Endothelial cell (in vitro differentiated cells): ENCODE data around the gene HERC4. TPM values are rescaled to one million over a fixed set of nuclear protein-coding genes. Genes with fewer than 3 reads are reported as not detected.

Experiments used
- DNase-seq: peaks from one replicate; pipeline ENCODE4 v3.0.0; 2021; ENCODE audit warnings: low spot score
- H3K27ac Mint-ChIP-seq: one replicate; pipeline ENCODE4 v1.8.0; 2021; ENCODE audit warnings: mixed read lengths, inconsistent platforms; ENCODE audit not compliant: unreplicated experiment
- H3K27me3 Mint-ChIP-seq: one replicate; pipeline ENCODE4 v1.8.0; 2021; ENCODE audit warnings: mild to moderate bottlenecking, moderate library complexity, mixed read lengths, inconsistent platforms; ENCODE audit not compliant: unreplicated experiment
- H3K36me3 Mint-ChIP-seq: one replicate; pipeline ENCODE4 v1.8.0; 2021; ENCODE audit warnings: mild to moderate bottlenecking, low read depth, mixed read lengths, inconsistent platforms; ENCODE audit not compliant: unreplicated experiment
- H3K4me1 Mint-ChIP-seq: one replicate; pipeline ENCODE4 v1.8.0; 2021; ENCODE audit warnings: mild to moderate bottlenecking, mixed read lengths, inconsistent platforms; ENCODE audit not compliant: unreplicated experiment
- H3K4me3 Mint-ChIP-seq: one replicate; pipeline ENCODE4 v1.8.0; 2021; ENCODE audit warnings: mild to moderate bottlenecking, mixed read lengths, inconsistent platforms; ENCODE audit not compliant: unreplicated experiment
- H3K9me3 Mint-ChIP-seq: one replicate; pipeline ENCODE4 v1.8.0; 2021; ENCODE audit warnings: mixed read lengths, inconsistent platforms; ENCODE audit not compliant: unreplicated experiment
- CTCF ChIP-seq: fragments of 200-600 bp; sonication (generic); IDR thresholded peaks from one replicate; pipeline ENCODE4 v1.5.0; 2021; ENCODE audit warnings: antibody characterized with exemption; ENCODE audit not compliant: unreplicated experiment
- total RNA-seq: library from RNA; stranded (reverse); fragmentation: NEBNext Ultra II Directional; extraction: Animal tissue kit (Norgen Biotek cat#: 25700); gene quantifications from one replicate; pipeline ENCODE4 v1.2.1, GENCODE V29; 2021; ENCODE audit not compliant: unreplicated experiment

HERC4 gene
- total RNA-seq, 1 donor from 2014 or later = 53.4 TPM

GRCh38 chr10:68053553-68053952, 21.5 kb downstream of the HERC4 start:
- no peaks in the 10 kb centered on the region for H3K9me3 Mint-ChIP-seq

GRCh38 chr10:68052463-68052862, 22.6 kb downstream of the HERC4 start:
- Mint-ChIP-seq H3K4me1 (peaks cover under 1% of the 10 kb centered on the region), H3K27ac (no peak overlapping the region)

More at GRCh38 chr10:68053553-68053952, 21.5 kb downstream of the HERC4 start:
- Mint-ChIP-seq H3K27me3 (no peaks in the 10 kb centered on the region), H3K36me3 (no peaks in the 10 kb centered on the region), H3K4me3 (no peak overlapping the region), H3K27ac (no peak overlapping the region), H3K4me1 (no peaks in the 10 kb centered on the region)
- no peak for DNase-seq
- TF ChIP-seq CTCF = no peak

GRCh38 chr10:68049289-68050078, 25.6 kb downstream of the HERC4 start:
- Mint-ChIP-seq H3K27ac (no peak overlapping the region), H3K9me3 (no peaks in the 10 kb centered on the region), H3K4me1 (peaks cover 3% of the 10 kb centered on the region), H3K36me3 (peaks cover 5% of the 10 kb centered on the region), H3K4me3 (no peak overlapping the region), H3K27me3 (no peaks in the 10 kb centered on the region)
- DNase-seq = no peak
- TF ChIP-seq CTCF = no peak

More at GRCh38 chr10:68052463-68052862, 22.6 kb downstream of the HERC4 start:
- Mint-ChIP-seq H3K27me3 (no peaks in the 10 kb centered on the region), H3K9me3 (no peaks in the 10 kb centered on the region), H3K4me3 (no peak overlapping the region), H3K36me3 (peaks cover 2% of the 10 kb centered on the region)
- TF ChIP-seq CTCF = no peak
- no peak for DNase-seq

- Mint-ChIP-seq H3K4me1 (peaks cover 3% of the 10 kb centered on the region), H3K4me3 (no peak overlapping the region), H3K36me3 (peaks cover 5% of the 10 kb centered on the region), H3K27me3 (no peaks in the 10 kb centered on the region), H3K9me3 (no peaks in the 10 kb centered on the region), H3K27ac (peak overlapping the region; percentile 57)
- no peak for TF ChIP-seq CTCF
- no peak for DNase-seq
Measured at GRCh38 chr10:68047554-68048327, 27.3 kb downstream of the HERC4 start.

GRCh38 chr10:68047122-68047521, 28.0 kb downstream of the HERC4 start:
- peaks cover 5% of the 10 kb centered on the region for H3K36me3 Mint-ChIP-seq
- peak overlapping the region; percentile 57 for H3K27ac Mint-ChIP-seq
- H3K4me1 Mint-ChIP-seq = peaks cover 3% of the 10 kb centered on the region
- DNase-seq = no peak
- no peak overlapping the region for H3K4me3 Mint-ChIP-seq
- no peaks in the 10 kb centered on the region for H3K9me3 Mint-ChIP-seq
- no peaks in the 10 kb centered on the region for H3K27me3 Mint-ChIP-seq
- no peak for TF ChIP-seq CTCF
